ENCODE results near the gene KIRREL3. TPM values are rescaled to one million over a fixed set of nuclear protein-coding genes. Genes with fewer than 3 reads are reported as not detected.

KIRREL3 gene
- total and polyA plus RNA-seq, 2 of the 8 experiments (the other 6 are each of a cell fraction or from before 2014, with no cell fraction given), result 0.29 to 0.32 TPM

DNA sequence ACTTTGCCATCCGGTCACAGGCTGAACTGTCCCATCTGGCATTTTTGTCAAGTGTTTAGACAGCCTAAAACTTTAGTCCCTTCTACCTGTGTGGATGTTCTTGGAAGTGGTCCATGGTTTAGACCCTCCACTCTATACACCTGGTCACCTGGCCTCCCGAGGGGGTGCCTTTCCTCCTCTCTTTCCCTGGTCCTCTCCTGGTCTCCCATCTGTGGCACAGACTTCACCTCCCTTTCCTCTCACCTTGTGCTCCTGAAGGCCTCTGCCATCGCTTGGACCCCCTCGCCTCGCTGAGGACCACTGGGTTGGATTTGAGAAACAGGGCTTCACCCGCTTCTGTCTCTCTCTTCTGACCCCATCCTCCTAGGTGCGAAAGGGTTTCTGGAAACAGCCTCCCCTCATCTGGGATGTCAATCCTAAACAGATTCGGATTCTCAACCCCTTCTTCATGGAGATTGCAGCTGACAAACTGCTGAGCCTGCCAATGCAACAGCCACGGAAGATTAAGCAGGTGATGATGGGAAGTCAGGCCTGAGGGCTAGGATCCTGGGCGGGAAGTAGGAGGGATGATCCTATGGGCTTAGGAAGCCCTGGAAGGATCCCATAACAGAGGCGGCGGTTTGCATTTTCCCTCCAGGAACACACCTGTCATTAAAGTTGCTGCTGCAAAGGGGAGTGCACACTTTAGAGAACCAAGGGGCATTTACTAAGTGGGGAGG, 591.5 kb downstream of the KIRREL3 start:
- Histone ChIP-seq H3K23me2 (ENCODE audit: low read depth, low read length) (no peaks in the 10 kb centered on the region; the same call in 1 of the 2 replicates), H4K20me1 (replicated peaks in 1 of 2; ENCODE audit: control insufficient read depth in 1 of 2, insufficient read depth in 2 of 2, low read length in 2 of 2) (no peaks in the 10 kb centered on the region), H3K27ac (ENCODE audit: low read depth, low read length) (no peak overlapping the region), H2BK15ac (ENCODE audit: low read length) (no peak overlapping the region), H3K4me3 (ENCODE audit: extremely low read depth in 1 of 4, insufficient read depth in 2 of 4, low read depth in 3 of 4, low read length in 4 of 4) (no peak overlapping the region), H2BK12ac (ENCODE audit: low read depth, low read length) (no peak overlapping the region), H4K5ac (ENCODE audit: insufficient read length, low read depth, low read length) (no peak overlapping the region), H2BK5ac (ENCODE audit: low read depth, low read length) (no peak overlapping the region), H2AK5ac (ENCODE audit: low read depth, low read length) (no peak overlapping the region), H3K4ac (replicated peaks; ENCODE audit: insufficient read length, low read depth, low read length) (no peak overlapping the region), H3K79me2 (ENCODE audit: control insufficient read depth in 1 of 2, insufficient read depth in 2 of 2, low read length in 2 of 2) (no peaks in the 10 kb centered on the region), H3K4me2 (ENCODE audit: insufficient read depth in 1 of 2, low read depth in 2 of 2, low read length in 2 of 2) (no peak overlapping the region), H2BK120ac (replicated peaks; ENCODE audit: low read depth, low read length) (no peak overlapping the region), H3K79me1 (ENCODE audit: low read depth, low read length) (peaks cover 4% of the 10 kb centered on the region), H3K36me3 (ENCODE audit: control insufficient read depth in 2 of 4, insufficient read depth in 4 of 4, low read length in 3 of 4) (peaks cover 0 to 7% (median 1%) of the 10 kb centered on the region in 4 experiments; a peak in 2 of 8 replicates), H3K4me1 (replicated peaks in 1 of 4; ENCODE audit: control insufficient read depth in 3 of 4, insufficient read depth in 4 of 4, low read length in 3 of 4) (peaks cover 0 to 5% (median 3%) of the 10 kb centered on the region in 4 experiments; a peak in 5 of 7 replicates), H3K14ac (ENCODE audit: insufficient read length) (no peak overlapping the region), H3K9me3 (ENCODE audit: insufficient read depth in 2 of 2, low read depth in 1 of 2, low read length in 1 of 2) (no peaks in the 10 kb centered on the region), H4K91ac (replicated peaks; ENCODE audit: insufficient read length, low read length) (no peak overlapping the region), H3K56ac (replicated peaks; ENCODE audit: insufficient read length, low read depth, low read length) (no peak overlapping the region), H2AFZ (ENCODE audit: low read length) (no peak overlapping the region), H2BK20ac (ENCODE audit: low read length) (no peak overlapping the region), H3K18ac (ENCODE audit: extremely low read depth, low read length) (no peak overlapping the region), H3K23ac (ENCODE audit: insufficient read length) (no peak overlapping the region), H3K27me3 (replicated peaks in 1 of 4; ENCODE audit: control insufficient read depth in 3 of 4, extremely low read depth in 1 of 4, insufficient read depth in 3 of 4, low read length in 3 of 4) (no peaks in the 10 kb centered on the region), H3K9ac (replicated peaks in 1 of 4; ENCODE audit: extremely low read depth in 1 of 4, low read depth in 3 of 4, low read length in 3 of 4) (no peak overlapping the region), H4K8ac (ENCODE audit: extremely low read depth, insufficient read depth, low read length) (no peak overlapping the region)
- FAIRE-seq (no peak), DNase-seq (ENCODE audit: low read depth in 1 of 2, low spot score in 2 of 2) (no peak)
- ChIA-PET CTCF (ENCODE audit: partially characterized antibody) (interaction anchor here (1.3 kb wide), 1 partner anchor 90 kb away, joined by 4 read pairs; no protein-coding TSS in a partner anchor), POLR2A (ENCODE audit: partially characterized antibody) (no interaction called here)
- WGBS, 2 experiments (ENCODE audit: extremely low coverage in 1 of 2, insufficient coverage in 1 of 2, insufficient read length in 1 of 2, insufficient replicate concordance in 2 of 2, low coverage in 1 of 2, low lambda C conversion rate in 2 of 2, missing lambda C conversion rate in 1 of 2), result 86% methylated on average over 12 of the region's 12 CpGs; no CpG with 5 or more reads in 1 of the 2 experiments
- TF ChIP-seq BCL11A (IDR thresholded peaks at IDR 0.05; ENCODE audit: low read depth in 2 of 2, low read length in 2 of 2) (no peak), FOSL1 (IDR thresholded peaks at IDR 0.05; ENCODE audit: insufficient read depth, low read depth, low read length) (no peak), NANOG (IDR thresholded peaks at IDR 0.05; ENCODE audit: insufficient read depth, low read depth, low read length, poor library complexity, severe bottlenecking) (no peak), CBX8 (IDR thresholded peaks at IDR 0.05; ENCODE audit: borderline replicate concordance, low read depth, low read length) (no peak)
- TF ChIP-seq, protein P1, sequence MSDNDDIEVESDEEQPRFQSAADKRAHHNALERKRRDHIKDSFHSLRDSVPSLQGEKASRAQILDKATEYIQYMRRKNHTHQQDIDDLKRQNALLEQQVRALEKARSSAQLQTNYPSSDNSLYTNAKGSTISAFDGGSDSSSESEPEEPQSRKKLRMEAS (IDR thresholded peaks at IDR 0.05), result no peak

Data from H1 (cell line).